ENCODE results near the gene PTPN13.

The PTPN13 gene

GRCh38 chr4:86587381-86588140, 6.6 kb upstream of the PTPN13 start:
- DNase-seq: peak; percentile 3

- DNase-seq: no peak
Observed at GRCh38 chr4:86592553-86593249, 1.4 kb upstream of the PTPN13 start.

GRCh38 chr4:86594559-86595425, 677 bp downstream of the PTPN13 start:
- DNase-seq: peak; percentile 30

GRCh38 chr4:86595426-86595805, 1.3 kb downstream of the PTPN13 start:
- DNase-seq: peak; percentile 0

GRCh38 chr4:86596807-86597206, 2.7 kb downstream of the PTPN13 start:
- DNase-seq: no peak

GRCh38 chr4:86600007-86600653, 6.0 kb downstream of the PTPN13 start:
- no peak for DNase-seq

GRCh38 chr4:86603311-86603885, 9.3 kb downstream of the PTPN13 start:
- no peak for DNase-seq

- no peak for DNase-seq
Observed at GRCh38 chr4:86606809-86607208, 12.7 kb downstream of the PTPN13 start.

GRCh38 chr4:86608757-86609375, 14.8 kb downstream of the PTPN13 start:
- no peak for DNase-seq

GRCh38 chr4:86611757-86612156, 17.6 kb downstream of the PTPN13 start:
- DNase-seq: no peak

GRCh38 chr4:86613734-86614133, 19.6 kb downstream of the PTPN13 start:
- DNase-seq: no peak

- DNase-seq: no peak
Observed at GRCh38 chr4:86614865-86615264, 20.8 kb downstream of the PTPN13 start.

GRCh38 chr4:86615501-86615900, 21.4 kb downstream of the PTPN13 start:
- no peak for DNase-seq

GRCh38 chr4:86619656-86620055, 25.5 kb downstream of the PTPN13 start:
- no peak for DNase-seq

GRCh38 chr4:86621435-86621834, 27.3 kb downstream of the PTPN13 start:
- no peak for DNase-seq

- DNase-seq: no peak
Observed at GRCh38 chr4:86626066-86626465, 32.0 kb downstream of the PTPN13 start.

- no peak for DNase-seq
Observed at GRCh38 chr4:86627462-86628135, 33.5 kb downstream of the PTPN13 start.

- DNase-seq: no peak
Observed at GRCh38 chr4:86630629-86631028, 36.5 kb downstream of the PTPN13 start.

GRCh38 chr4:86631166-86631565, 37.1 kb downstream of the PTPN13 start:
- DNase-seq: no peak

- DNase-seq: no peak
Observed at GRCh38 chr4:86633854-86634253, 39.7 kb downstream of the PTPN13 start.

- DNase-seq: no peak
Observed at GRCh38 chr4:86640469-86640868, 46.4 kb downstream of the PTPN13 start.
